ENCODE data around the gene TMEM40.
"Not testable (repeated sequence)": the region's sequence is repeated elsewhere in the genome, so short reads cannot be mapped to it uniquely, and the experiment has no call there.

Gene TMEM40

GRCh38 chr3:12787967-12788690 is 29.1 kb upstream of the TMEM40 start:
- not testable (repeated sequence) for H3K4me3 Mint-ChIP-seq; H3K9me3 Mint-ChIP-seq; H3K36me3 Mint-ChIP-seq (ENCODE audit: low read depth); H3K27ac Mint-ChIP-seq; H3K4me1 Mint-ChIP-seq (ENCODE audit: low read depth)
- H3K27me3 Mint-ChIP-seq, result peaks cover 15% of the 10 kb centered on the region

- H3K4me1 Mint-ChIP-seq (ENCODE audit: low read depth); H3K36me3 Mint-ChIP-seq (ENCODE audit: low read depth); H3K9me3 Mint-ChIP-seq; H3K4me3 Mint-ChIP-seq; H3K27ac Mint-ChIP-seq: not testable (repeated sequence)
- peaks cover 17% of the 10 kb centered on the region for H3K27me3 Mint-ChIP-seq
Measured at GRCh38 chr3:12787346-12787745, 28.3 kb upstream of the TMEM40 start.

GRCh38 chr3:12785096-12785495 is 26.0 kb upstream of the TMEM40 start:
- Mint-ChIP-seq H3K27ac (no peak overlapping the region), H3K36me3 (ENCODE audit: low read depth) (no peaks in the 10 kb centered on the region), H3K9me3 (no peaks in the 10 kb centered on the region), H3K27me3 (peaks cover 25% of the 10 kb centered on the region), H3K4me1 (ENCODE audit: low read depth) (no peaks in the 10 kb centered on the region), H3K4me3 (no peak overlapping the region)

- Mint-ChIP-seq H3K4me1 (ENCODE audit: low read depth) (no peaks in the 10 kb centered on the region), H3K9me3 (no peaks in the 10 kb centered on the region), H3K4me3 (no peak overlapping the region), H3K36me3 (ENCODE audit: low read depth) (no peaks in the 10 kb centered on the region), H3K27ac (no peak overlapping the region), H3K27me3 (peaks cover 25% of the 10 kb centered on the region)
Measured at GRCh38 chr3:12782172-12782815, 23.2 kb upstream of the TMEM40 start.

DNA sequence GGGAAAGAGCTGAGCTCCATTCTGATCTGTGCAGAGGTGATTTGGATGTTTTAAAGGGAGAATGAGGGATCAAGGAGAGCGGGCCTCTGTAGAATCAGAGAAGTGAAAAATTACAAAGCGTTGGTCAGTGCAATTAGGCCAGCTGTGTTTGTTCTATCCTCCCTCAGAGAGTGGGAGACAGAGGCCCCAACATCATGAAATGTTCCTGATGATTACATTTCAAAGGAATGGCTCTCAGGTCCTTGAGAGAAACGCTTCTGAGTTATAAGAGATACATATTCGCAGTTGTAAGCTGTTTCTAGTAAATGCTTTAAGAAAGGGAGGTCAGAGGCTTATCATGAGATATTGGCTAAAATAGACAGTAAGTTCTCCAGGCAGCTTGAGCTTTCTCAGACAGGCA is 21.7 kb upstream of the TMEM40 start:
- no peak overlapping the region for H3K4me3 Mint-ChIP-seq
- no peaks in the 10 kb centered on the region for H3K4me1 Mint-ChIP-seq (ENCODE audit: low read depth)
- H3K27me3 Mint-ChIP-seq, result peaks cover 23% of the 10 kb centered on the region
- H3K27ac Mint-ChIP-seq, result no peak overlapping the region
- no peaks in the 10 kb centered on the region for H3K36me3 Mint-ChIP-seq (ENCODE audit: low read depth)
- H3K9me3 Mint-ChIP-seq, result no peaks in the 10 kb centered on the region

DNA sequence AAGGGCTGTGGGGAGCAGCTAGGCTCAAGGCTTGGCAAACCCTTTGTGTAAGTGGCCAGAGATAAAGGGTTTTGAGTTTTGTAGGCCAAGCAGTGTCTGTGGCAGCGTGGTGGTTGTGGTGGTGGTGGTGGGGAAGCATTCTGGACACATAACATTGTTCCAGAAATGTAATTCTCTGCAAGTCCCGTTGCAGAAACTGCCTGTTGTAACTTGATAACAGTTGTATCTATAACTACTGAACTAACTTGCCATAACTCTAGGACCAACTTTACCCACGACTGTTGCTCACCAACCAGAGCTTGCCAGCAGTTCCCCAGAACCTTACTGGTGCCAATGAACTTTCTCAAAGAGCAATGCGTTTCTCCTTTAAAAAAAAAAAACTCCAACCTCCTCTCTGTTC is 18.1 kb upstream of the TMEM40 start:
- no peaks in the 10 kb centered on the region for H3K4me1 Mint-ChIP-seq (ENCODE audit: low read depth)
- H3K36me3 Mint-ChIP-seq (ENCODE audit: low read depth), result no peaks in the 10 kb centered on the region
- no peak overlapping the region for H3K4me3 Mint-ChIP-seq
- no peaks in the 10 kb centered on the region for H3K9me3 Mint-ChIP-seq
- no peak overlapping the region for H3K27ac Mint-ChIP-seq
- peaks cover 11% of the 10 kb centered on the region for H3K27me3 Mint-ChIP-seq

DNA sequence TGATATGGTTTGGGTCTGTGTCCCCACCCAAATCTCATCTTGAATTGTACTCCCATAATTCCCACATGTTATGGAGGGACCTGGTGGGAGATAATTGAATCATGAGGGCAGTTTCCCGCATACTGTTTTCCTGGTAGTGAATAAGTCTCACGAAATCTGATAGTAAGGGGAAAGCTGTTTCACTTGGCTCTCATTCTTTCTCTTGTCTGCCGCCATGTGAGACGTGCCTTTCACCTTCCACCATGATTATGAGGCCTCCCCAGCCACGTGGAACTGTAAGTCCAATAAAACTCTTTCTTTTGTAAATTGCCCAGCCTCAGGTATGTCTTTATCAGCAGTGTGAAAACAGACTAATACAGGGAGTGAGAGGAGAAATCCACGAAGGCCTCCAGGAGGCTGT is 16.9 kb upstream of the TMEM40 start:
- H3K36me3 Mint-ChIP-seq (ENCODE audit: low read depth), result not testable (repeated sequence)

DNA sequence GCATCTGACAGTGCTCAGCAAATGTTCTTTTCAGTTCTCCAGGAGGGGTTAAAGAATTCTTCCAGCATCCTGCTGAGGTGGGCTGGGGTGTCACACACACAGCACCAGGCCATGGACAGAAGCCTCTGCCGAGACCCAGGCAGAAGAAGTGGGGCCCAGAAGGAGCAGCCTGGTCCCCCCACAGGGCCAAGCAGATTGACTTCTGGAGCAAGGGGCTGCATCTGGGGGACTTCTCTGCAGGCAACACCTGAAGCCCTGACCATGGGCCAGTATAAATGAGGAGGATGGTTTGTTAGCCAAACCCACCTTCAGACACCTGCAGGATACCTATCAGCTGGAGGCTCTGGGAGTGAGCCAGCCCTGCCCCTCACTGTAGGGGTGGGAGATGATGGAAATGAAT is 16.2 kb upstream of the TMEM40 start:
- no peaks in the 10 kb centered on the region for H3K4me1 Mint-ChIP-seq (ENCODE audit: low read depth)
- H3K9me3 Mint-ChIP-seq, result no peaks in the 10 kb centered on the region
- no peak overlapping the region for H3K27ac Mint-ChIP-seq
- no peak overlapping the region for H3K4me3 Mint-ChIP-seq
- no peaks in the 10 kb centered on the region for H3K36me3 Mint-ChIP-seq (ENCODE audit: low read depth)
- H3K27me3 Mint-ChIP-seq, result peaks cover 4% of the 10 kb centered on the region

More for the DNA sequence above, 16.9 kb upstream of the TMEM40 start:
- H3K27ac Mint-ChIP-seq; H3K9me3 Mint-ChIP-seq; H3K4me3 Mint-ChIP-seq; H3K27me3 Mint-ChIP-seq; H3K4me1 Mint-ChIP-seq (ENCODE audit: low read depth): not testable (repeated sequence)

GRCh38 chr3:12774619-12775018 is 15.6 kb upstream of the TMEM40 start:
- Mint-ChIP-seq H3K36me3 (ENCODE audit: low read depth) (no peaks in the 10 kb centered on the region), H3K9me3 (no peaks in the 10 kb centered on the region), H3K4me3 (no peak overlapping the region), H3K4me1 (ENCODE audit: low read depth) (no peaks in the 10 kb centered on the region), H3K27ac (no peak overlapping the region), H3K27me3 (peaks cover 4% of the 10 kb centered on the region)

DNA sequence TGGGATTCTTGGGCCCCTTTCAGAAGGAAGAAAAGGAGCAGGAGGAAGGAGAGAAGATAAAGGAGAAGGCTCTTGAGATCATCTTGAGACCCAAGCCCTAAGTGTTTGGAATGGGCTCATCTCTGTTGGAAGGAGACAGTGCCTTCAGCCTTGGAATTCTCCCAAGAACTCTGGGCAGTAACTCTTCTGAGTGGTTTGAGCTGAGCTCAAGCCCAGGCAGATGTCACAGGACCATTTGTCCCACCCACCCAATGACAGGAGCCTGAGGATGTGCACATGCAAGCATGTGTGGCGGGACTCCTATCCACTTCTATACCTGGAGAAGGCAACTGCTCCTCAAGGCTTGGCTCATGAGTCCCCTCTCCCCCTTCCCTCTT is 14.6 kb upstream of the TMEM40 start:
- no peaks in the 10 kb centered on the region for H3K36me3 Mint-ChIP-seq (ENCODE audit: low read depth)
- H3K27ac Mint-ChIP-seq, result no peak overlapping the region
- no peaks in the 10 kb centered on the region for H3K9me3 Mint-ChIP-seq
- no peaks in the 10 kb centered on the region for H3K4me1 Mint-ChIP-seq (ENCODE audit: low read depth)
- H3K27me3 Mint-ChIP-seq, result peaks cover 4% of the 10 kb centered on the region
- no peak overlapping the region for H3K4me3 Mint-ChIP-seq

GRCh38 chr3:12773030-12773709 is 14.1 kb upstream of the TMEM40 start:
- H3K27me3 Mint-ChIP-seq, result peaks cover 4% of the 10 kb centered on the region
- no peak overlapping the region for H3K4me3 Mint-ChIP-seq
- H3K36me3 Mint-ChIP-seq (ENCODE audit: low read depth), result no peaks in the 10 kb centered on the region
- no peaks in the 10 kb centered on the region for H3K4me1 Mint-ChIP-seq (ENCODE audit: low read depth)
- no peaks in the 10 kb centered on the region for H3K9me3 Mint-ChIP-seq
- no peak overlapping the region for H3K27ac Mint-ChIP-seq

- Mint-ChIP-seq H3K36me3 (ENCODE audit: low read depth) (no peaks in the 10 kb centered on the region), H3K27me3 (peaks cover 8% of the 10 kb centered on the region), H3K9me3 (no peaks in the 10 kb centered on the region), H3K27ac (no peak overlapping the region), H3K4me3 (no peak overlapping the region), H3K4me1 (ENCODE audit: low read depth) (no peaks in the 10 kb centered on the region)
Measured at GRCh38 chr3:12772462-12772861, 13.4 kb upstream of the TMEM40 start.

- Mint-ChIP-seq H3K27ac (no peak overlapping the region), H3K27me3 (peaks cover 8% of the 10 kb centered on the region), H3K9me3 (no peaks in the 10 kb centered on the region)
Measured at GRCh38 chr3:12771236-12771635, 12.2 kb upstream of the TMEM40 start.

DNA sequence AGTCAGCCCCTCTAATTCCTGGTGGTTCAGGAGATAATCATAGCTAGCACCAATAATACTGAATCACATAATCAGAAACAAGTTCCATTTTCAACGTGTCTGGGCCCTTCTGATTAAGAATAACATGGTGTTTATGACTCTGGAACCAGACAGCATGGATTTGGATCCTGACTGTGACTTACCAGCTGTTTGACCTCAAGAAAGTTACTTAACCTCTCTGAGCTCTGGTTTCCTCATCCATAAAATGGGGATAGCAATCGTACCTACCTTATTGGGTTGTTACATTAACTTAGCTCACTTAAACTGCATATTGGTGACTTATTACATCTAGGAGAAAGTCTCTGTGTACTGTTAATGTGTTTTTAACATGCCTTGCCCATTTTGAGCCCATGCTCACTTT is 10.7 kb upstream of the TMEM40 start:
- Mint-ChIP-seq H3K27me3 (peaks cover 4% of the 10 kb centered on the region), H3K9me3 (no peaks in the 10 kb centered on the region), H3K4me1 (ENCODE audit: low read depth) (no peaks in the 10 kb centered on the region), H3K27ac (no peak overlapping the region), H3K4me3 (no peak overlapping the region), H3K36me3 (ENCODE audit: low read depth) (no peaks in the 10 kb centered on the region)

More at GRCh38 chr3:12771236-12771635, 12.2 kb upstream of the TMEM40 start:
- no peaks in the 10 kb centered on the region for H3K36me3 Mint-ChIP-seq (ENCODE audit: low read depth)
- H3K4me3 Mint-ChIP-seq, result no peak overlapping the region
- H3K4me1 Mint-ChIP-seq (ENCODE audit: low read depth), result no peaks in the 10 kb centered on the region

GRCh38 chr3:12768579-12769527 is 9.8 kb upstream of the TMEM40 start:
- Mint-ChIP-seq H3K27me3 (peaks cover 4% of the 10 kb centered on the region), H3K4me1 (ENCODE audit: low read depth) (no peaks in the 10 kb centered on the region), H3K4me3 (no peak overlapping the region), H3K9me3 (no peaks in the 10 kb centered on the region), H3K27ac (no peak overlapping the region), H3K36me3 (ENCODE audit: low read depth) (no peaks in the 10 kb centered on the region)
